A673 (cell line): Measurements from ENCODE around the gene TTC28. TPM values are rescaled to one million over a fixed set of nuclear protein-coding genes. Genes with fewer than 3 reads are reported as not detected.
"Not testable (repeated sequence)": the region's sequence is repeated elsewhere in the genome, so short reads cannot be mapped to it uniquely, and the experiment has no call there.

Experiments used
- BruUV-seq: library from RNA; stranded (reverse); fragments of 400-500 nt; replicated peaks from 2 replicates; lab custom pipeline; 2021; lab: Mats Ljungman, UMichigan
- CTCF ChIA-PET: fragments of 300-600 bp; sonication (Branson Sonifier 250); formaldehyde crosslinking; loops from one replicate; lab custom pipeline; 2022; ENCODE audit warnings: antibody characterized with exemption; lab: Charles Lee
- POLR2A ChIA-PET: fragments of 300-600 bp; sonication (Branson Sonifier 250); formaldehyde crosslinking; loops from one replicate; lab custom pipeline; 2022; ENCODE audit warnings: antibody characterized with exemption; ENCODE audit not compliant: low non-redundant PET; lab: Charles Lee
- DNase-seq: peaks from one replicate; pipeline ENCODE4 v3.0.0-alpha.2; 2015; ENCODE audit warnings: low spot score
- H3K27ac ChIP-seq: fragments of 200-600 bp; sonication (generic); 2 replicates; pipeline ENCODE4 v1.5.1; 2016; ENCODE audit warnings: mixed run types, low read depth, mild to moderate bottlenecking, mixed read lengths, antibody characterized with exemption, low read length; ENCODE audit not compliant: poor library complexity, severe bottlenecking
- H3K27me3 ChIP-seq: fragments of 200-600 bp; sonication (generic); replicated peaks from 2 replicates; pipeline ENCODE4 v1.6.1; 2017; ENCODE audit warnings: mixed run types, low read depth, mild to moderate bottlenecking, mixed read lengths, antibody characterized with exemption, low read length; ENCODE audit not compliant: insufficient read depth, poor library complexity
- H3K36me3 ChIP-seq: fragments of 200-600 bp; sonication (generic); 2 replicates; pipeline ENCODE4 v1.6.1; 2016; ENCODE audit warnings: mixed run types, mild to moderate bottlenecking, mixed read lengths, antibody characterized with exemption, low read length; ENCODE audit not compliant: insufficient read depth, poor library complexity, severe bottlenecking
- H3K4me1 ChIP-seq: fragments of 200-600 bp; sonication (generic); 2 replicates; pipeline ENCODE4 v1.6.1; 2017; ENCODE audit warnings: mixed run types, mild to moderate bottlenecking, mixed read lengths, antibody characterized with exemption, low read length; ENCODE audit not compliant: insufficient read depth, poor library complexity, severe bottlenecking
- H3K4me3 ChIP-seq: fragments of 200-600 bp; sonication (generic); 2 replicates; pipeline ENCODE4 v1.5.1; 2016; ENCODE audit warnings: low read depth, mixed run types, mild to moderate bottlenecking, mixed read lengths, low read length; ENCODE audit not compliant: poor library complexity, severe bottlenecking
- H3K9me3 ChIP-seq: fragments of 200-600 bp; sonication (generic); 2 replicates; pipeline ENCODE4 v1.6.1; 2016; ENCODE audit warnings: mixed run types, low read depth, mild to moderate bottlenecking, mixed read lengths, antibody characterized with exemption, low read length; ENCODE audit not compliant: poor library complexity, severe bottlenecking
- EZH2 ChIP-seq: fragments of 200-600 bp; sonication (generic); IDR thresholded peaks from 2 replicates; pipeline ENCODE4 v1.6.1; 2017; ENCODE audit warnings: borderline replicate concordance, low read depth, mild to moderate bottlenecking, mixed read lengths, antibody characterized with exemption, low read length; ENCODE audit not compliant: poor library complexity, severe bottlenecking
- intact Hi-C: fragments of 100-400 bp; cut with micrococcal nuclease; formaldehyde crosslinking; loops from one replicate; pipeline ENCODE4 v1.10.0; 2022; ENCODE audit not compliant: unreplicated experiment
- total RNA-seq: library from RNA; stranded (reverse); gene quantifications from 2 replicates; pipeline ENCODE4 v1.2.3, GENCODE V29; 2021
- TF ChIP-seq, protein P1 (sequence below): fragments of 300-800, 200-600 bp; sonication (generic); conservative IDR thresholded peaks from 2 replicates; pipeline ENCODE4 v1.5.1; 2017; ENCODE audit warnings: low read depth, mild to moderate bottlenecking, antibody characterized with exemption, low read length, moderate library complexity, mixed read lengths

TTC28 gene
- total RNA-seq, 1 experiment from 2014 or later: 48.7 TPM

DNA sequence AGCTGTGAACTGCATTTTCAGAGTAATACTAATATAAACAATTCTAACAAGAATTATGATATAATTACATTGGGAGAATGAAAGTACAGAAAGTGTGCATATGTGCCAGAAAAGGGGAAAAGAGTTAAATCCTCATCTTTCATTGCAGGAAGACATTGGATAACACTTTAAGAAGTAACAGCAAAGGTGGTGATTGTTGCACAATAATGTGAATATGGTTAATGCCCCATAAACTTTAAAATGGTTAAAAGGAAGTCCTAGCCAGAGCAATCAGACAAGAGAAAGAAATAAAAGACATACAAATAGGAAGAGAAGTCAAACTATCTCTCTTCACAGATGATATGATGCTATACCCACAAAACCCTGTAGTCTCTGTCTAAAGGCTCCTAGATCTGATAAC is 111.5 kb downstream of the TTC28 start:
- no peaks in the 10 kb centered on the region for H3K36me3 ChIP-seq
- no peak for DNase-seq
- intact Hi-C loops: no loop called here
- no TSS peak for BruUV-seq
- H3K27me3 ChIP-seq: no peaks in the 10 kb centered on the region
- H3K27ac ChIP-seq: no peak overlapping the region
- no peak overlapping the region for H3K4me3 ChIP-seq
- H3K4me1 ChIP-seq: peaks cover 4% of the 10 kb centered on the region
- ChIA-PET CTCF (no interaction called here), POLR2A (no interaction called here)
- H3K9me3 ChIP-seq: no peaks in the 10 kb centered on the region
- TF ChIP-seq EZH2: no peak
- TF ChIP-seq, protein P1, sequence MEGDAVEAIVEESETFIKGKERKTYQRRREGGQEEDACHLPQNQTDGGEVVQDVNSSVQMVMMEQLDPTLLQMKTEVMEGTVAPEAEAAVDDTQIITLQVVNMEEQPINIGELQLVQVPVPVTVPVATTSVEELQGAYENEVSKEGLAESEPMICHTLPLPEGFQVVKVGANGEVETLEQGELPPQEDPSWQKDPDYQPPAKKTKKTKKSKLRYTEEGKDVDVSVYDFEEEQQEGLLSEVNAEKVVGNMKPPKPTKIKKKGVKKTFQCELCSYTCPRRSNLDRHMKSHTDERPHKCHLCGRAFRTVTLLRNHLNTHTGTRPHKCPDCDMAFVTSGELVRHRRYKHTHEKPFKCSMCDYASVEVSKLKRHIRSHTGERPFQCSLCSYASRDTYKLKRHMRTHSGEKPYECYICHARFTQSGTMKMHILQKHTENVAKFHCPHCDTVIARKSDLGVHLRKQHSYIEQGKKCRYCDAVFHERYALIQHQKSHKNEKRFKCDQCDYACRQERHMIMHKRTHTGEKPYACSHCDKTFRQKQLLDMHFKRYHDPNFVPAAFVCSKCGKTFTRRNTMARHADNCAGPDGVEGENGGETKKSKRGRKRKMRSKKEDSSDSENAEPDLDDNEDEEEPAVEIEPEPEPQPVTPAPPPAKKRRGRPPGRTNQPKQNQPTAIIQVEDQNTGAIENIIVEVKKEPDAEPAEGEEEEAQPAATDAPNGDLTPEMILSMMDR: no peak

DNA sequence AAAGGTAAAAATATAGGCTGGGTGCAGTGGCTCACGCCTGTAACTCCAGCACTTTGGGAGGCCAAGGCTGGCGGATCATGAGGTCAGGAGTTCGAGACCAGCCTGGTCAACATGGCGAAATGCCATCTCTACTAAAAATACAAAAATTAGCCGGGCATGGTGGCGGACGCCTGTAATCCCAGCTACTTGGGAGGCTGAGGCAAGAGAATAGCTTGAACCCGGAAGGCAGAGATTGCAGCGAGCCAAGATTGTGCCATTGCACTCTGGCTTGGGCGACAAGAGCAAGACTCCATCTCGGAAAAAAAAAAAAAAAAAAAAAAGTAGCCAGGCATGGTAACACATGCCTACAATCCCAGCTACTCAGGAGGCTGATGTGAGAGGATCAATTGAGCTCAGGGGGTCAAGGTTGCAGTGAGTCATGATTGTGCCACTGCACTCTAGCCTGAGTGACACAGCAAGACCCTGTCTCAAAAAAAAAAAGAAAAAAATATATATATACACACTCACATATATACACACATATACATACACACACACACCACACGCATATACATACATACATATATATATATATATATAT is 112.6 kb downstream of the TTC28 start:
- H3K4me1 ChIP-seq, DNase-seq, BruUV-seq, H3K4me3 ChIP-seq, CTCF ChIA-PET, POLR2A ChIA-PET, H3K27ac ChIP-seq, intact Hi-C loops, H3K9me3 ChIP-seq, H3K36me3 ChIP-seq, H3K27me3 ChIP-seq: not testable (repeated sequence)

DNA sequence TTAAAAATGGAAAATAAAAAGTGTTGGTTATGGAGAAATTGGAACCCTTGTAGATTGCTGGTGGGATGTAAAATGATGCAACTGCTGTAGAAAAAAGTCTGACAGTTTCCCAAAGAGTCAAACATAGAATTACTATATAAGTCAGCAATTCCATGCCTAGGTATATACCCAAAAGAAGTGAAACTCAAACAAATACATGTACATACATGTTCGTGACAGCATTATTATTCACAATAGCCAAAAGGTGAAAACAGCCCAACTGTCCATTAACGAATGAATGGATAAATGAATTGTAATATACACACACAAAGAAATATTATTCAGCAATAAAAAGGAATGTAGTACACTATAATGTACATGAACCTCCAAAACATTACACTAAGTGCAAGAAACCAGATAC is 116.0 kb downstream of the TTC28 start:
- POLR2A ChIA-PET: no interaction called here
- intact Hi-C loops: no loop called here
- no peaks in the 10 kb centered on the region for H3K9me3 ChIP-seq
- DNase-seq: no peak
- TF ChIP-seq, protein P1: no peak
- no peak for TF ChIP-seq EZH2
- no peak overlapping the region for H3K4me3 ChIP-seq
- no peaks in the 10 kb centered on the region for H3K36me3 ChIP-seq
- no peak overlapping the region for H3K27ac ChIP-seq
- BruUV-seq: no TSS peak
- CTCF ChIA-PET: no interaction called here
- H3K4me1 ChIP-seq: no peaks in the 10 kb centered on the region
- H3K27me3 ChIP-seq: no peaks in the 10 kb centered on the region

DNA sequence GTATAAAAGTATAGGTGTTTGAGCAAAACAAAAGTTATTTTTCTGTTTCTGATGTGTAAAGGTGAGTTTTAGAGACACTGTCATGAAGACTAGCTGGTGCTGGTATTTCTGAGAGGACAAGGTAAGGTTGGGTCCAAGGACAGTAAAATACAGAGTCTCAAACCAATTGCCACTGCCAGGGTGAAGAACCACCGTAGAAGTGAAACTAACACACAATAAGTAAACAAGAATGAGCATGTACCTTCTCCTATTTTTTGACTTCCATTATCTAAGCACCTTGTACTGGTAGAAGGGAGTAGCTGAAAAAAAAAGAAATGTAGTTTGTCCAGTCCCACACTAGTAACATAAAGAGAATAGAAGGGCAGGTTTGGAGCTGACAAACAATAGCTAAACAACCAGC is 117.3 kb downstream of the TTC28 start:
- no peaks in the 10 kb centered on the region for H3K27me3 ChIP-seq
- H3K9me3 ChIP-seq: no peaks in the 10 kb centered on the region
- no peak for DNase-seq
- no peak overlapping the region for H3K4me3 ChIP-seq
- TF ChIP-seq, protein P1: no peak
- TF ChIP-seq EZH2: no peak
- H3K4me1 ChIP-seq: no peaks in the 10 kb centered on the region
- ChIA-PET POLR2A (no interaction called here), CTCF (no interaction called here)
- no TSS peak for BruUV-seq
- intact Hi-C loops: no loop called here
- H3K27ac ChIP-seq: no peak overlapping the region
- H3K36me3 ChIP-seq: no peaks in the 10 kb centered on the region

DNA sequence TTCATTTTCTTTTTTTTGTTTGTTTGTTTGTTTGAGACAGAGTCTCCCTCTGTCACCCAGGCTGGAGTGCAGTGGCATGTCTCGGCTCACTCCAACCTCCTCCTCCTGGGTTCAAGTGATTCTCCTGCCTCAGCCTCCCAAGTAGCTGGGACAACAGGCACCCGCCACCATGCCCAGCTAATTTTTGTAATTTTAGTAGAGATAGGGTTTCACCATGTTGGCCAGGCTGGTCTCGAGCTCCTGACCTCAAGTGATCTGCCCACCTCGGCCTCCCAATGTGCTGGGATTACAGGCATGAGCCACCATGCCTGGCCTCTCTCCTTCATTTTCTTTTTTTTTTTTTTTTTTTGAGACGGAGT is 118.9 kb downstream of the TTC28 start:
- BruUV-seq, H3K36me3 ChIP-seq, DNase-seq, POLR2A ChIA-PET, H3K9me3 ChIP-seq, intact Hi-C loops, H3K27me3 ChIP-seq, H3K27ac ChIP-seq, H3K4me3 ChIP-seq, H3K4me1 ChIP-seq, CTCF ChIA-PET: not testable (repeated sequence)
